Measurements from ENCODE around the gene PCDH15.

The PCDH15 gene

DNA sequence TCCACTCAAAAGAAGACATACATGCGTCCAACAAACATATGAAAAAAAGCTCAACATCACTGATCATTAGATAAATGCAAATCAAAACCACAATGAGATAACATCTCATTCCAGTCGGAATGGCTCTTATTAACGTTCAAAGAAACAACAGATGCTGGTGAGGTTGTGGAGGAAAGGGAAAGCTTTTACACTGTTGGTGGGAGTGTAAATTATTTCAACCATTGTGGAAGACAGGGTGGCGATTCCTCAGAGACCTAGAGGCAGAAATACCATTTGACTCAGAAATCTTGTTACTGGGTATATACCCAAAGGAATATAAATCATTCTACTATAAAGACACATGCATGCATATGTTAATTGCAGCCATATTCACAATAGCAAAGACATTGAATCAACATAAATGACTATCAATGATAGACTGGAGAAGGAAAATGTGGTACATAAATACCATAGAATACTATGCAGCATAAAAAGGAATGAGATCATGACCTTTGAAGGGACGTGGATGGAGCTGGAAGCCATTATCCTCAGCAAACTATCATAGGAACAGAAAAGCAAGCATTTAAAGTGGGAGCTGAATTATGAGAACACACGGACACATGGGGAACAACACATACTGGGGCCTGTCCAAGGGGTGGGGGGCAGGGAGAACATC is 28.4 kb downstream of the PCDH15 start:
- no peak for DNase-seq (ENCODE audit: low read depth)
- no peak for TF ChIP-seq CTCF (IDR thresholded peaks at IDR 0.05; ENCODE audit: control insufficient read depth, extremely low read depth, insufficient read depth)
- no peak overlapping the region for H3K4me3 ChIP-seq (ENCODE audit: low read depth, low read length)

DNA sequence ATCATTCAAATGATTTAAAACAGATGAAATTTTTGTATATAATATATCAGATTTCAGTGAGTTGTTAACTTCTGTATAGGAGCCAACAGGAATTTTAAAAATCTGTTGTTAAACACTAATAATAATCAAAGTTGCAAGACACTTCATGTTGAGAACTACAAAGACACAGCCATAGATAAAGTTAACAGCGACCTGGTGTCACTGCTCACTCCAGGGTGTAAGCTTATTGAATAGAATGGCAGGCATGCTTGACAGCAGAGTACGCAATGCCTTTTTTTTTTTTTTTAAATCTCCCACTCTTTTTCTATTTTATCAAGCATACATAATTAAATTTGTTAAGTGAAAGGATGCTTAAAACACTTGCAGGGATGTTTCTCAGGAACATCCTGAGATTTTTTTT is 32.0 kb downstream of the PCDH15 start:
- H3K4me3 ChIP-seq (ENCODE audit: low read depth, low read length): no peak overlapping the region
- TF ChIP-seq CTCF (IDR thresholded peaks at IDR 0.05; ENCODE audit: control insufficient read depth, extremely low read depth, insufficient read depth): no peak
- no peak for DNase-seq (ENCODE audit: low read depth)

GRCh38 chr10:54758791-54759190 is 42.2 kb downstream of the PCDH15 start:
- H3K4me3 ChIP-seq (ENCODE audit: low read depth, low read length): no peak overlapping the region
- DNase-seq (ENCODE audit: low read depth): no peak
- TF ChIP-seq CTCF (IDR thresholded peaks at IDR 0.05; ENCODE audit: control insufficient read depth, extremely low read depth, insufficient read depth): no peak

DNA sequence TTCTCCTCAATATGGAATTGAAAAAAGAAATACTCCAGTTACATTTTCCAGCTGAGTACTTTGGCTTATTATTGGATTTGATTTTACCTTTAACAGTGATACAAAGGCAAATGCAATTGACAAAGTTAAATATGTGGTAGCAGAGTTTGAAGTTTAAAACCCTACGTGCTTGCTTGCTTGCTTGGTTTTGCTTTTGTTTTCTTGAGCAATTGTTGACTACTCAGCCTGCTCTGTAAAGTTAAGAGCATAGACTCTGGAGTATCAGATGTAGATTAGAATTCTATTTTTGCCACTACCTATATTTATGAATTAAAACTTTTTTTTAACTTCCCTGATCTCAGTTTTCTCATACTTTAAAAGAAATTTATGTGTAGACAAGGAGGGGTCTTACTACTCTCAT is 51.4 kb downstream of the PCDH15 start:
- no peak overlapping the region for H3K4me3 ChIP-seq (ENCODE audit: low read depth, low read length)
- TF ChIP-seq CTCF (IDR thresholded peaks at IDR 0.05; ENCODE audit: control insufficient read depth, extremely low read depth, insufficient read depth): no peak
- DNase-seq (ENCODE audit: low read depth): no peak

DNA sequence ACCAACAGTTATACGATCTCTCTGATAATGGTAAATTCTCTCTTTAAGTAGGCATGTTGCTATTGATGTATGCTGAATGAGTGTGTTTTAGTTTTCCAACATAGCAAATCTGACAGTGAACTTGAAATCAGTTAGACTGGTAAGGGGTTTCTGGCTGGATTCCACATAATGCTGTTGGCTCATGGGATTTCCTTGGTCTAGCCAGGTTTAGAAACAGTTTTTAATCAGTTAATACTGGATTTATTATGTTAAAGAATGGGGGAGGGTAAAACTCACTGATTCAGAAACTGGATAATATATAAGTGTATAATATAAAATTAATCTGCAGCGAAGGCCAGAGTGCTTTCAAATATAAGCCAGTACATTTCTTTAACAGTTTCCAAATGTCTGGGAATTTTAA is 55.6 kb downstream of the PCDH15 start:
- TF ChIP-seq CTCF (IDR thresholded peaks at IDR 0.05; ENCODE audit: control insufficient read depth, extremely low read depth, insufficient read depth): no peak
- H3K4me3 ChIP-seq (ENCODE audit: low read depth, low read length): no peak overlapping the region
- no peak for DNase-seq (ENCODE audit: low read depth)

DNA sequence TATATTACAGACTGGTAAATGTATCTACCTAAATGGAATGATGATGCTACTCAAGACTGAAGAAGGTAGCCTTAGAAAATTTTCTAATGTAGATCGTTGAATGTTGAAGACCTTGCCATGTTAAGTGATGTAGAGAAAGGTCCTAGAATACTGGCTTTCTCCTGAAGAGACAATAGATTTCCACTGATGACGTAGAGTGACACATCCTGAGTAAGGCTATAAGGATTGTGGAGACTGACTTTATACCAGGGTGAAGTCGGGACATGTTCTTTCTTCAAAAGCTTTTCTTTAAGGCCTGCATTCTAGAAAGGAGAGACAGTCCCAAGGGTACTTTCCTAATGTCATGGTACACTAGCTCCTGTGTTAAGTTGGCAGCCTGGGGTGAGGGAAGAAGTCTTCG is 58.6 kb downstream of the PCDH15 start:
- no peak for TF ChIP-seq CTCF (IDR thresholded peaks at IDR 0.05; ENCODE audit: control insufficient read depth, extremely low read depth, insufficient read depth)
- no peak for DNase-seq (ENCODE audit: low read depth)
- no peak overlapping the region for H3K4me3 ChIP-seq (ENCODE audit: low read depth, low read length)

- DNase-seq (ENCODE audit: low read depth): no peak
- H3K4me3 ChIP-seq (ENCODE audit: low read depth, low read length): no peak overlapping the region
- no peak for TF ChIP-seq CTCF (IDR thresholded peaks at IDR 0.05; ENCODE audit: control insufficient read depth, extremely low read depth, insufficient read depth)
Observed at GRCh38 chr10:54728511-54728910, 72.5 kb downstream of the PCDH15 start.
